ENCODE results near the gene TMPRSS5. TPM values are rescaled to one million over a fixed set of nuclear protein-coding genes. Genes with fewer than 3 reads are reported as not detected.
"Not testable (repeated sequence)": the region's sequence is repeated elsewhere in the genome, so short reads cannot be mapped to it uniquely, and the experiment has no call there.

Gene TMPRSS5
- total and polyA plus RNA-seq, 2 donors: 0.28 to 1.1 TPM

- H3K9me3 ChIP-seq (ENCODE audit: control insufficient read depth in 2 of 2, insufficient read depth in 1 of 2, low read length in 1 of 2); H3K4me3 ChIP-seq (ENCODE audit: low read length in 2 of 2); H3K27ac ChIP-seq (ENCODE audit: low read depth in 1 of 2, low read length in 1 of 2); DNase-seq (ENCODE audit: low read depth in 6 of 9, low spot score in 9 of 9); H3K4me1 ChIP-seq (ENCODE audit: control insufficient read depth in 2 of 2, insufficient read depth in 2 of 2, low read length in 2 of 2); H3K27me3 ChIP-seq (ENCODE audit: control insufficient read depth in 2 of 2, insufficient read depth in 1 of 2, low read length in 1 of 2); H3K36me3 ChIP-seq (ENCODE audit: control insufficient read depth in 2 of 2, insufficient read depth in 2 of 2, low read length in 1 of 2): not testable (repeated sequence)
- WGBS: 98% methylated on average over 1 of the region's 1 CpG
These were observed 2.6 kb downstream of the TMPRSS5 start for GRCh38 chr11:113703551-113703950.

GRCh38 chr11:113701491-113701890, 4.6 kb downstream of the TMPRSS5 start:
- H3K4me3 ChIP-seq (ENCODE audit: low read length in 2 of 2): no peak overlapping the region
- no peaks in the 10 kb centered on the region for H3K27me3 ChIP-seq (ENCODE audit: control insufficient read depth in 2 of 2, insufficient read depth in 1 of 2, low read length in 1 of 2)
- no peaks in the 10 kb centered on the region for H3K4me1 ChIP-seq (ENCODE audit: control insufficient read depth in 2 of 2, insufficient read depth in 2 of 2, low read length in 2 of 2)
- no peaks in the 10 kb centered on the region for H3K36me3 ChIP-seq (ENCODE audit: control insufficient read depth in 2 of 2, insufficient read depth in 2 of 2, low read length in 1 of 2)
- DNase-seq (ENCODE audit: low read depth in 6 of 9, low spot score in 9 of 9): no peak
- 98% methylated on average over 1 of the region's 1 CpG for WGBS
- no peak overlapping the region for H3K27ac ChIP-seq (ENCODE audit: low read depth in 1 of 2, low read length in 1 of 2)
- H3K9me3 ChIP-seq (ENCODE audit: control insufficient read depth in 2 of 2, insufficient read depth in 1 of 2, low read length in 1 of 2): no peaks in the 10 kb centered on the region

GRCh38 chr11:113698515-113698914, 7.6 kb downstream of the TMPRSS5 start:
- 85% methylated on average over 3 of the region's 3 CpGs for WGBS
- no peaks in the 10 kb centered on the region for H3K9me3 ChIP-seq (ENCODE audit: control insufficient read depth in 2 of 2, insufficient read depth in 1 of 2, low read length in 1 of 2)
- H3K36me3 ChIP-seq (ENCODE audit: control insufficient read depth in 2 of 2, insufficient read depth in 2 of 2, low read length in 1 of 2): no peaks in the 10 kb centered on the region
- DNase-seq (ENCODE audit: low read depth in 6 of 9, low spot score in 9 of 9): no peak
- H3K27ac ChIP-seq (ENCODE audit: low read depth in 1 of 2, low read length in 1 of 2): no peak overlapping the region
- no peak overlapping the region for H3K4me3 ChIP-seq (ENCODE audit: low read length in 2 of 2)
- H3K27me3 ChIP-seq (ENCODE audit: control insufficient read depth in 2 of 2, insufficient read depth in 1 of 2, low read length in 1 of 2): no peaks in the 10 kb centered on the region
- H3K4me1 ChIP-seq (ENCODE audit: control insufficient read depth in 2 of 2, insufficient read depth in 2 of 2, low read length in 2 of 2): no peaks in the 10 kb centered on the region

- no peak overlapping the region for H3K27ac ChIP-seq (ENCODE audit: low read depth in 1 of 2, low read length in 1 of 2)
- no peaks in the 10 kb centered on the region for H3K9me3 ChIP-seq (ENCODE audit: control insufficient read depth in 2 of 2, insufficient read depth in 1 of 2, low read length in 1 of 2)
- no peaks in the 10 kb centered on the region for H3K36me3 ChIP-seq (ENCODE audit: control insufficient read depth in 2 of 2, insufficient read depth in 2 of 2, low read length in 1 of 2)
- 95% methylated on average over 7 of the region's 7 CpGs for WGBS
- H3K4me1 ChIP-seq (ENCODE audit: control insufficient read depth in 2 of 2, insufficient read depth in 2 of 2, low read length in 2 of 2): no peaks in the 10 kb centered on the region
- DNase-seq (ENCODE audit: low read depth in 6 of 9, low spot score in 9 of 9): no peak
- no peaks in the 10 kb centered on the region for H3K27me3 ChIP-seq (ENCODE audit: control insufficient read depth in 2 of 2, insufficient read depth in 1 of 2, low read length in 1 of 2)
- no peak overlapping the region for H3K4me3 ChIP-seq (ENCODE audit: low read length in 2 of 2)
These were observed 8.2 kb downstream of the TMPRSS5 start for GRCh38 chr11:113697756-113698407.

GRCh38 chr11:113697111-113697510, 9.0 kb downstream of the TMPRSS5 start:
- Histone ChIP-seq H3K4me3 (ENCODE audit: low read length in 2 of 2) (no peak overlapping the region), H3K36me3 (ENCODE audit: control insufficient read depth in 2 of 2, insufficient read depth in 2 of 2, low read length in 1 of 2) (no peaks in the 10 kb centered on the region), H3K9me3 (ENCODE audit: control insufficient read depth in 2 of 2, insufficient read depth in 1 of 2, low read length in 1 of 2) (no peaks in the 10 kb centered on the region), H3K4me1 (ENCODE audit: control insufficient read depth in 2 of 2, insufficient read depth in 2 of 2, low read length in 2 of 2) (no peaks in the 10 kb centered on the region), H3K27ac (ENCODE audit: low read depth in 1 of 2, low read length in 1 of 2) (no peak overlapping the region), H3K27me3 (ENCODE audit: control insufficient read depth in 2 of 2, insufficient read depth in 1 of 2, low read length in 1 of 2) (no peaks in the 10 kb centered on the region)
- WGBS: 95% methylated on average over 5 of the region's 5 CpGs
- DNase-seq (ENCODE audit: low read depth in 6 of 9, low spot score in 9 of 9): no peak

GRCh38 chr11:113695207-113695606, 10.9 kb downstream of the TMPRSS5 start:
- Histone ChIP-seq H3K36me3 (ENCODE audit: control insufficient read depth in 2 of 2, insufficient read depth in 2 of 2, low read length in 1 of 2) (no peaks in the 10 kb centered on the region), H3K4me3 (ENCODE audit: low read length in 2 of 2) (no peak overlapping the region), H3K4me1 (ENCODE audit: control insufficient read depth in 2 of 2, insufficient read depth in 2 of 2, low read length in 2 of 2) (no peaks in the 10 kb centered on the region), H3K27ac (ENCODE audit: low read depth in 1 of 2, low read length in 1 of 2) (no peak overlapping the region), H3K9me3 (ENCODE audit: control insufficient read depth in 2 of 2, insufficient read depth in 1 of 2, low read length in 1 of 2) (no peaks in the 10 kb centered on the region), H3K27me3 (ENCODE audit: control insufficient read depth in 2 of 2, insufficient read depth in 1 of 2, low read length in 1 of 2) (no peaks in the 10 kb centered on the region)
- 93% methylated on average over 4 of the region's 4 CpGs for WGBS
- DNase-seq (ENCODE audit: low read depth in 6 of 9, low spot score in 9 of 9): no peak

- 97% methylated on average over 12 of the region's 12 CpGs for WGBS
- H3K4me3 ChIP-seq (ENCODE audit: low read length in 2 of 2): no peak overlapping the region
- H3K27ac ChIP-seq (ENCODE audit: low read depth in 1 of 2, low read length in 1 of 2): no peak overlapping the region
- H3K27me3 ChIP-seq (ENCODE audit: control insufficient read depth in 2 of 2, insufficient read depth in 1 of 2, low read length in 1 of 2): no peaks in the 10 kb centered on the region
- no peaks in the 10 kb centered on the region for H3K9me3 ChIP-seq (ENCODE audit: control insufficient read depth in 2 of 2, insufficient read depth in 1 of 2, low read length in 1 of 2)
- H3K36me3 ChIP-seq (ENCODE audit: control insufficient read depth in 2 of 2, insufficient read depth in 2 of 2, low read length in 1 of 2): no peaks in the 10 kb centered on the region
- no peak for DNase-seq (ENCODE audit: low read depth in 6 of 9, low spot score in 9 of 9)
- H3K4me1 ChIP-seq (ENCODE audit: control insufficient read depth in 2 of 2, insufficient read depth in 2 of 2, low read length in 2 of 2): no peaks in the 10 kb centered on the region
These were observed 11.7 kb downstream of the TMPRSS5 start for GRCh38 chr11:113694390-113694789.

- Histone ChIP-seq H3K4me3 (ENCODE audit: low read length in 2 of 2) (no peak overlapping the region), H3K4me1 (ENCODE audit: control insufficient read depth in 2 of 2, insufficient read depth in 2 of 2, low read length in 2 of 2) (no peaks in the 10 kb centered on the region), H3K9me3 (ENCODE audit: control insufficient read depth in 2 of 2, insufficient read depth in 1 of 2, low read length in 1 of 2) (no peaks in the 10 kb centered on the region), H3K27me3 (ENCODE audit: control insufficient read depth in 2 of 2, insufficient read depth in 1 of 2, low read length in 1 of 2) (no peaks in the 10 kb centered on the region), H3K27ac (ENCODE audit: low read depth in 1 of 2, low read length in 1 of 2) (no peak overlapping the region), H3K36me3 (ENCODE audit: control insufficient read depth in 2 of 2, insufficient read depth in 2 of 2, low read length in 1 of 2) (no peaks in the 10 kb centered on the region)
- DNase-seq (ENCODE audit: low read depth in 6 of 9, low spot score in 9 of 9): no peak
- 96% methylated on average over 13 of the region's 13 CpGs for WGBS
These were observed 13.1 kb downstream of the TMPRSS5 start for GRCh38 chr11:113693030-113693429.

GRCh38 chr11:113690619-113691569, 15.2 kb downstream of the TMPRSS5 start:
- Histone ChIP-seq H3K9me3 (ENCODE audit: control insufficient read depth in 2 of 2, insufficient read depth in 1 of 2, low read length in 1 of 2) (no peaks in the 10 kb centered on the region), H3K4me1 (ENCODE audit: control insufficient read depth in 2 of 2, insufficient read depth in 2 of 2, low read length in 2 of 2) (no peaks in the 10 kb centered on the region), H3K27me3 (ENCODE audit: control insufficient read depth in 2 of 2, insufficient read depth in 1 of 2, low read length in 1 of 2) (no peaks in the 10 kb centered on the region), H3K36me3 (ENCODE audit: control insufficient read depth in 2 of 2, insufficient read depth in 2 of 2, low read length in 1 of 2) (no peaks in the 10 kb centered on the region), H3K27ac (ENCODE audit: low read depth in 1 of 2, low read length in 1 of 2) (no peak overlapping the region), H3K4me3 (ENCODE audit: low read length in 2 of 2) (no peak overlapping the region)
- WGBS: 92% methylated on average over 15 of the region's 15 CpGs
- DNase-seq (ENCODE audit: low read depth in 6 of 9, low spot score in 9 of 9): peak in 2 of 9 donors; percentile 4 to 15

Data from thymus (tissue), 11 donors.